ENCODE measurements around the gene RABGAP1L.

DNA sequence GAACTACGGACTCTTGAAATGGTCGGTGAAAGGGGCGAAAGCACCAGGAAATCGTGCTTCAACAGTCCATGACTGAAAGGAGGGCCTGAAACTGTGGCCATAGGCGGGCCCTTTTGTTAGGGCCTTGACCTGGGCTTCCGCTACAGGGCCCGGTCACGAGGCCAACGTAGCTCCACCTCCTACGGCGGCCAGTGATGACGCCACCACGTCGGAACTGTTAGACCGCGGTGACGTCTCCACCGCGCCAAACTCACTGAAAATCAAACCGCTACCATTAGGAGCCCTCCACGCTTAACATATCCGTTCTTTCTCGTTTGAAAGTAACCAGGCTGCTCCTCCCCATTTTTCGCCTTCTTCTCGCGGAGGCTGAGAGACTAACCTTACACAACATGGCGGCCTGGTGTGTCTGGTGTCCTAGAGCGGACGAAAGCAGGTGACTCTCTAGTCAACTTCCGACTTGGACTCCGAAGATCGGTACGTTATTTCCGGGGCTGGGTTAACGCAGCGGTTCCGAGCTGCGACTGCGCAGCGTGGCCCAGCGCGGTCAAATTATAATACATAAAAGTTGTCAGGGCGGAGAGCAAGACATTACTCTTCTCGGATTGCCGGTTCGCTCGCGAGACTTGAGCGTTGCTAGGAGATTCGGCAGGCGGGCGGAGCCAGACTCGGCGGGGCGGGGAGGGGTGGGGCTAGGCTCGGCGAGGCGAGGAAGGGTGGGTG is 840.1 kb downstream of the RABGAP1L start:
- TF ChIP-seq CTCF (IDR thresholded peaks at IDR 0.05) (no peak), POLR2A (IDR thresholded peaks at IDR 0.05) (peak; percentile 97)

Measured in right lobe of liver (tissue), 4 donors.